Chondrocyte (in vitro differentiated cells): ENCODE data around the gene GNAI1. TPM values are rescaled to one million over a fixed set of nuclear protein-coding genes. Genes with fewer than 3 reads are reported as not detected.

Experiments used
- DNase-seq: peaks from one replicate; pipeline ENCODE4 v3.0.0; 2021; ENCODE audit warnings: mixed read lengths, low spot score
- H3K27ac Mint-ChIP-seq: one replicate; pipeline ENCODE4 v1.8.0; 2021; ENCODE audit warnings: mild to moderate bottlenecking, moderate library complexity, mixed read lengths; ENCODE audit not compliant: unreplicated experiment
- H3K27me3 Mint-ChIP-seq: 2 replicates; pipeline ENCODE4 v1.8.0; 2021; ENCODE audit warnings: low read depth, mixed read lengths
- H3K36me3 Mint-ChIP-seq: 2 replicates; pipeline ENCODE4 v1.8.0; 2021; ENCODE audit warnings: low read depth, mixed read lengths
- H3K4me1 Mint-ChIP-seq: 2 replicates; pipeline ENCODE4 v1.8.0; 2021; ENCODE audit warnings: low read depth, mild to moderate bottlenecking, mixed read lengths
- H3K4me3 Mint-ChIP-seq: one replicate; pipeline ENCODE4 v1.8.0; 2021; ENCODE audit warnings: mild to moderate bottlenecking, moderate library complexity, mixed read lengths; ENCODE audit not compliant: unreplicated experiment
- H3K9me3 Mint-ChIP-seq: 2 replicates; pipeline ENCODE4 v1.8.0; 2021; ENCODE audit warnings: low read depth, mixed read lengths
- CTCF ChIP-seq: fragments of 200-600 bp; sonication (generic); IDR thresholded peaks from 2 replicates; pipeline ENCODE4 v1.5.0; 2021; ENCODE audit warnings: antibody characterized with exemption, mild to moderate bottlenecking, moderate library complexity
- total RNA-seq: library from RNA; stranded (reverse); gene quantifications from 3 replicates; pipeline ENCODE4 v1.2.1, GENCODE V29; 2021

GNAI1 gene
- total RNA-seq, 1 donor from 2014 or later = 27.4 TPM

GRCh38 chr7:80199051-80199450, 64.4 kb downstream of the GNAI1 start:
- no peaks in the 10 kb centered on the region for H3K9me3 Mint-ChIP-seq
- H3K4me3 Mint-ChIP-seq = no peak overlapping the region
- H3K27ac Mint-ChIP-seq = no peak overlapping the region
- no peak for TF ChIP-seq CTCF
- DNase-seq = no peak
- peaks cover 36% of the 10 kb centered on the region for H3K4me1 Mint-ChIP-seq
- peaks cover 11% of the 10 kb centered on the region for H3K36me3 Mint-ChIP-seq
- H3K27me3 Mint-ChIP-seq = no peaks in the 10 kb centered on the region

- Mint-ChIP-seq H3K4me1 (peaks cover 26% of the 10 kb centered on the region), H3K36me3 (peaks cover 11% of the 10 kb centered on the region), H3K4me3 (no peak overlapping the region), H3K27me3 (no peaks in the 10 kb centered on the region), H3K9me3 (no peaks in the 10 kb centered on the region), H3K27ac (no peak overlapping the region)
- no peak for TF ChIP-seq CTCF
- no peak for DNase-seq
Observed at GRCh38 chr7:80204454-80204853, 69.8 kb downstream of the GNAI1 start.

- DNase-seq = no peak
- no peaks in the 10 kb centered on the region for H3K27me3 Mint-ChIP-seq
- H3K4me1 Mint-ChIP-seq = peaks cover 26% of the 10 kb centered on the region
- H3K9me3 Mint-ChIP-seq = no peaks in the 10 kb centered on the region
- H3K4me3 Mint-ChIP-seq = no peak overlapping the region
- peaks cover 9% of the 10 kb centered on the region for H3K36me3 Mint-ChIP-seq
- no peak for TF ChIP-seq CTCF
- H3K27ac Mint-ChIP-seq = no peak overlapping the region
Observed at GRCh38 chr7:80204919-80205318, 70.3 kb downstream of the GNAI1 start.

- Mint-ChIP-seq H3K4me3 (no peak overlapping the region), H3K27ac (no peak overlapping the region), H3K4me1 (peaks cover 35% of the 10 kb centered on the region), H3K27me3 (no peaks in the 10 kb centered on the region), H3K36me3 (peaks cover 9% of the 10 kb centered on the region), H3K9me3 (no peaks in the 10 kb centered on the region)
- no peak for TF ChIP-seq CTCF
- DNase-seq = no peak
Observed at GRCh38 chr7:80206763-80207162, 72.1 kb downstream of the GNAI1 start.

- H3K27ac Mint-ChIP-seq = no peak overlapping the region
- H3K4me1 Mint-ChIP-seq = peaks cover 35% of the 10 kb centered on the region
- H3K4me3 Mint-ChIP-seq = no peak overlapping the region
- no peaks in the 10 kb centered on the region for H3K9me3 Mint-ChIP-seq
- no peak for DNase-seq
- TF ChIP-seq CTCF = no peak
- peaks cover 9% of the 10 kb centered on the region for H3K36me3 Mint-ChIP-seq
- H3K27me3 Mint-ChIP-seq = no peaks in the 10 kb centered on the region
Observed at GRCh38 chr7:80207501-80207900, 72.9 kb downstream of the GNAI1 start.
